Measurements from ENCODE around the gene ZNF827. TPM values are rescaled to one million over a fixed set of nuclear protein-coding genes. Genes with fewer than 3 reads are reported as not detected.

The ZNF827 gene
- total and polyA plus RNA-seq, 2 of the 8 experiments (the other 6 are each of a cell fraction or from before 2014, with no cell fraction given), result 25.3 to 26.2 TPM

DNA sequence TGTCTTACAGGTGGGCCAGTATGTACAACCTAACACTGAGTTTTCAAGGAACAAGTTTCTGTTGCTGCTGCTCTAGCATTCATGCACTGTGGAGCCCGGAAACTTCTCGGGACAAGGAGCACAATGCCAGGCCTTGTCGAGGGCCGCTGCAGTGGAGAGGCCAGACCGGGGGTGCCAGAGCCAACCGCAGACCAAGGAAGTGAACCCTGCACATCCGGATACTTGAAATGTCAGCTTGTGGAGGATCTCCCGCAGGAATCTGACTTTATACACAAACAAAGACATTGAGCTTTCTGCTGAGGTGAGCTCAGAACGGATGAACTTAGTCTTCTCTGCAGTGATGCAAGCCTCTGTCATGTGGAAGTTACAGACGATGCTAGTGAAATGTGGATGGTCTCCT lies 99.5 kb downstream of the ZNF827 start (continued):
- TF ChIP-seq, protein P1, sequence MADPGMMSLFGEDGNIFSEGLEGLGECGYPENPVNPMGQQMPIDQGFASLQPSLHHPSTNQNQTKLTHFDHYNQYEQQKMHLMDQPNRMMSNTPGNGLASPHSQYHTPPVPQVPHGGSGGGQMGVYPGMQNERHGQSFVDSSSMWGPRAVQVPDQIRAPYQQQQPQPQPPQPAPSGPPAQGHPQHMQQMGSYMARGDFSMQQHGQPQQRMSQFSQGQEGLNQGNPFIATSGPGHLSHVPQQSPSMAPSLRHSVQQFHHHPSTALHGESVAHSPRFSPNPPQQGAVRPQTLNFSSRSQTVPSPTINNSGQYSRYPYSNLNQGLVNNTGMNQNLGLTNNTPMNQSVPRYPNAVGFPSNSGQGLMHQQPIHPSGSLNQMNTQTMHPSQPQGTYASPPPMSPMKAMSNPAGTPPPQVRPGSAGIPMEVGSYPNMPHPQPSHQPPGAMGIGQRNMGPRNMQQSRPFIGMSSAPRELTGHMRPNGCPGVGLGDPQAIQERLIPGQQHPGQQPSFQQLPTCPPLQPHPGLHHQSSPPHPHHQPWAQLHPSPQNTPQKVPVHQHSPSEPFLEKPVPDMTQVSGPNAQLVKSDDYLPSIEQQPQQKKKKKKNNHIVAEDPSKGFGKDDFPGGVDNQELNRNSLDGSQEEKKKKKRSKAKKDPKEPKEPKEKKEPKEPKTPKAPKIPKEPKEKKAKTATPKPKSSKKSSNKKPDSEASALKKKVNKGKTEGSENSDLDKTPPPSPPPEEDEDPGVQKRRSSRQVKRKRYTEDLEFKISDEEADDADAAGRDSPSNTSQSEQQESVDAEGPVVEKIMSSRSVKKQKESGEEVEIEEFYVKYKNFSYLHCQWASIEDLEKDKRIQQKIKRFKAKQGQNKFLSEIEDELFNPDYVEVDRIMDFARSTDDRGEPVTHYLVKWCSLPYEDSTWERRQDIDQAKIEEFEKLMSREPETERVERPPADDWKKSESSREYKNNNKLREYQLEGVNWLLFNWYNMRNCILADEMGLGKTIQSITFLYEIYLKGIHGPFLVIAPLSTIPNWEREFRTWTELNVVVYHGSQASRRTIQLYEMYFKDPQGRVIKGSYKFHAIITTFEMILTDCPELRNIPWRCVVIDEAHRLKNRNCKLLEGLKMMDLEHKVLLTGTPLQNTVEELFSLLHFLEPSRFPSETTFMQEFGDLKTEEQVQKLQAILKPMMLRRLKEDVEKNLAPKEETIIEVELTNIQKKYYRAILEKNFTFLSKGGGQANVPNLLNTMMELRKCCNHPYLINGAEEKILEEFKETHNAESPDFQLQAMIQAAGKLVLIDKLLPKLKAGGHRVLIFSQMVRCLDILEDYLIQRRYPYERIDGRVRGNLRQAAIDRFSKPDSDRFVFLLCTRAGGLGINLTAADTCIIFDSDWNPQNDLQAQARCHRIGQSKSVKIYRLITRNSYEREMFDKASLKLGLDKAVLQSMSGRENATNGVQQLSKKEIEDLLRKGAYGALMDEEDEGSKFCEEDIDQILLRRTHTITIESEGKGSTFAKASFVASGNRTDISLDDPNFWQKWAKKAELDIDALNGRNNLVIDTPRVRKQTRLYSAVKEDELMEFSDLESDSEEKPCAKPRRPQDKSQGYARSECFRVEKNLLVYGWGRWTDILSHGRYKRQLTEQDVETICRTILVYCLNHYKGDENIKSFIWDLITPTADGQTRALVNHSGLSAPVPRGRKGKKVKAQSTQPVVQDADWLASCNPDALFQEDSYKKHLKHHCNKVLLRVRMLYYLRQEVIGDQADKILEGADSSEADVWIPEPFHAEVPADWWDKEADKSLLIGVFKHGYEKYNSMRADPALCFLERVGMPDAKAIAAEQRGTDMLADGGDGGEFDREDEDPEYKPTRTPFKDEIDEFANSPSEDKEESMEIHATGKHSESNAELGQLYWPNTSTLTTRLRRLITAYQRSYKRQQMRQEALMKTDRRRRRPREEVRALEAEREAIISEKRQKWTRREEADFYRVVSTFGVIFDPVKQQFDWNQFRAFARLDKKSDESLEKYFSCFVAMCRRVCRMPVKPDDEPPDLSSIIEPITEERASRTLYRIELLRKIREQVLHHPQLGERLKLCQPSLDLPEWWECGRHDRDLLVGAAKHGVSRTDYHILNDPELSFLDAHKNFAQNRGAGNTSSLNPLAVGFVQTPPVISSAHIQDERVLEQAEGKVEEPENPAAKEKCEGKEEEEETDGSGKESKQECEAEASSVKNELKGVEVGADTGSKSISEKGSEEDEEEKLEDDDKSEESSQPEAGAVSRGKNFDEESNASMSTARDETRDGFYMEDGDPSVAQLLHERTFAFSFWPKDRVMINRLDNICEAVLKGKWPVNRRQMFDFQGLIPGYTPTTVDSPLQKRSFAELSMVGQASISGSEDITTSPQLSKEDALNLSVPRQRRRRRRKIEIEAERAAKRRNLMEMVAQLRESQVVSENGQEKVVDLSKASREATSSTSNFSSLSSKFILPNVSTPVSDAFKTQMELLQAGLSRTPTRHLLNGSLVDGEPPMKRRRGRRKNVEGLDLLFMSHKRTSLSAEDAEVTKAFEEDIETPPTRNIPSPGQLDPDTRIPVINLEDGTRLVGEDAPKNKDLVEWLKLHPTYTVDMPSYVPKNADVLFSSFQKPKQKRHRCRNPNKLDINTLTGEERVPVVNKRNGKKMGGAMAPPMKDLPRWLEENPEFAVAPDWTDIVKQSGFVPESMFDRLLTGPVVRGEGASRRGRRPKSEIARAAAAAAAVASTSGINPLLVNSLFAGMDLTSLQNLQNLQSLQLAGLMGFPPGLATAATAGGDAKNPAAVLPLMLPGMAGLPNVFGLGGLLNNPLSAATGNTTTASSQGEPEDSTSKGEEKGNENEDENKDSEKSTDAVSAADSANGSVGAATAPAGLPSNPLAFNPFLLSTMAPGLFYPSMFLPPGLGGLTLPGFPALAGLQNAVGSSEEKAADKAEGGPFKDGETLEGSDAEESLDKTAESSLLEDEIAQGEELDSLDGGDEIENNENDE (IDR thresholded peaks at IDR 0.05; ENCODE audit: insufficient replicate concordance, low read length), result no peak
- TF ChIP-seq MAFK (IDR thresholded peaks at IDR 0.05; ENCODE audit: low read depth, low read length) (no peak), TBP (IDR thresholded peaks at IDR 0.05; ENCODE audit: low read depth, low read length) (no peak), POLR2AphosphoS5 (IDR thresholded peaks at IDR 0.05; ENCODE audit: low read depth, low read length) (no peak), FOSL1 (IDR thresholded peaks at IDR 0.05; ENCODE audit: insufficient read depth, low read depth, low read length) (no peak)
- TF ChIP-seq, protein P2, sequence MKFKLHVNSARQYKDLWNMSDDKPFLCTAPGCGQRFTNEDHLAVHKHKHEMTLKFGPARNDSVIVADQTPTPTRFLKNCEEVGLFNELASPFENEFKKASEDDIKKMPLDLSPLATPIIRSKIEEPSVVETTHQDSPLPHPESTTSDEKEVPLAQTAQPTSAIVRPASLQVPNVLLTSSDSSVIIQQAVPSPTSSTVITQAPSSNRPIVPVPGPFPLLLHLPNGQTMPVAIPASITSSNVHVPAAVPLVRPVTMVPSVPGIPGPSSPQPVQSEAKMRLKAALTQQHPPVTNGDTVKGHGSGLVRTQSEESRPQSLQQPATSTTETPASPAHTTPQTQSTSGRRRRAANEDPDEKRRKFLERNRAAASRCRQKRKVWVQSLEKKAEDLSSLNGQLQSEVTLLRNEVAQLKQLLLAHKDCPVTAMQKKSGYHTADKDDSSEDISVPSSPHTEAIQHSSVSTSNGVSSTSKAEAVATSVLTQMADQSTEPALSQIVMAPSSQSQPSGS (IDR thresholded peaks at IDR 0.05; ENCODE audit: low read length), result no peak
- TF ChIP-seq, protein P3, sequence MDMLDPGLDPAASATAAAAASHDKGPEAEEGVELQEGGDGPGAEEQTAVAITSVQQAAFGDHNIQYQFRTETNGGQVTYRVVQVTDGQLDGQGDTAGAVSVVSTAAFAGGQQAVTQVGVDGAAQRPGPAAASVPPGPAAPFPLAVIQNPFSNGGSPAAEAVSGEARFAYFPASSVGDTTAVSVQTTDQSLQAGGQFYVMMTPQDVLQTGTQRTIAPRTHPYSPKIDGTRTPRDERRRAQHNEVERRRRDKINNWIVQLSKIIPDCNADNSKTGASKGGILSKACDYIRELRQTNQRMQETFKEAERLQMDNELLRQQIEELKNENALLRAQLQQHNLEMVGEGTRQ (IDR thresholded peaks at IDR 0.05; ENCODE audit: low read length), result no peak
- TF ChIP-seq, protein P4, sequence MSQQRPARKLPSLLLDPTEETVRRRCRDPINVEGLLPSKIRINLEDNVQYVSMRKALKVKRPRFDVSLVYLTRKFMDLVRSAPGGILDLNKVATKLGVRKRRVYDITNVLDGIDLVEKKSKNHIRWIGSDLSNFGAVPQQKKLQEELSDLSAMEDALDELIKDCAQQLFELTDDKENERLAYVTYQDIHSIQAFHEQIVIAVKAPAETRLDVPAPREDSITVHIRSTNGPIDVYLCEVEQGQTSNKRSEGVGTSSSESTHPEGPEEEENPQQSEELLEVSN (IDR thresholded peaks at IDR 0.05), result no peak

Data from H1 (cell line).